ENCODE results near the gene SLC66A2.

SLC66A2 gene

GRCh38 chr18:79950515-79951341, 725 bp downstream of the SLC66A2 start:
- no peak for TF ChIP-seq SPI1 (IDR thresholded peaks at IDR 0.05; ENCODE audit: borderline replicate concordance, low read depth)
- TF ChIP-seq GABPA (IDR thresholded peaks at IDR 0.05; ENCODE audit: low read depth), result no peak
- TF ChIP-seq REST (IDR thresholded peaks at IDR 0.05; ENCODE audit: insufficient replicate concordance, low read depth), result no peak
- no peak for TF ChIP-seq POLR2AphosphoS5 (IDR thresholded peaks at IDR 0.05; ENCODE audit: low read depth)
- TF ChIP-seq CTCF (IDR thresholded peaks at IDR 0.05; ENCODE audit: insufficient read depth, low read length), result no peak
- peak in 1 of 2 experiments; percentile 52 for DNase-seq (ENCODE audit: low read depth in 1 of 2, low spot score in 1 of 2)
- Histone ChIP-seq H3K27me3 (ENCODE audit: insufficient read depth, poor library complexity, severe bottlenecking) (no peaks in the 10 kb centered on the region), H3K27ac (replicated peaks) (peak overlapping the region; percentile 70), H3K4me3 (replicated peaks; ENCODE audit: insufficient read depth, low read length) (peak overlapping the region; percentile 92)

GRCh38 chr18:79949697-79950487, 1.6 kb downstream of the SLC66A2 start:
- peak overlapping the region; percentile 69 for H3K27ac ChIP-seq (replicated peaks)
- peak; percentile 87 to 95 for DNase-seq (ENCODE audit: low read depth in 1 of 2, low spot score in 1 of 2)

More at GRCh38 chr18:79949697-79950487, 1.6 kb downstream of the SLC66A2 start:
- peak overlapping the region; percentile 92 for H3K4me3 ChIP-seq (replicated peaks; ENCODE audit: insufficient read depth, low read length)
- TF ChIP-seq POLR2AphosphoS5 (IDR thresholded peaks at IDR 0.05; ENCODE audit: low read depth) (peak; percentile 38; the same call in 1 of the 2 replicates), GABPA (IDR thresholded peaks at IDR 0.05; ENCODE audit: low read depth) (peak; percentile 11; the same call in 1 of the 2 replicates), REST (IDR thresholded peaks at IDR 0.05; ENCODE audit: insufficient replicate concordance, low read depth) (no peak), CTCF (IDR thresholded peaks at IDR 0.05; ENCODE audit: insufficient read depth, low read length) (no peak), SPI1 (IDR thresholded peaks at IDR 0.05; ENCODE audit: borderline replicate concordance, low read depth) (peak; percentile 98; the same call in 1 of the 2 replicates)
- H3K27me3 ChIP-seq (ENCODE audit: insufficient read depth, poor library complexity, severe bottlenecking), result no peaks in the 10 kb centered on the region
